GM03348 (cell line): Measurements from ENCODE around the gene KCNIP2.
"Not testable (repeated sequence)": the region's sequence is repeated elsewhere in the genome, so short reads cannot be mapped to it uniquely, and the experiment has no call there.

Experiments used
- DNase-seq: peaks from one replicate; pipeline ENCODE4 v3.0.0; 2012; ENCODE audit warnings: low spot score

KCNIP2 gene

GRCh38 chr10:101828766-101829551 is 14.6 kb downstream of the KCNIP2 start:
- no peak for DNase-seq

- DNase-seq: no peak
Measured at GRCh38 chr10:101827919-101828600, 15.5 kb downstream of the KCNIP2 start.

- no peak for DNase-seq
Measured at GRCh38 chr10:101826852-101827434, 16.7 kb downstream of the KCNIP2 start.

- no peak for DNase-seq
Measured at GRCh38 chr10:101824736-101825135, 18.9 kb downstream of the KCNIP2 start.

- no peak for DNase-seq
Measured at GRCh38 chr10:101818872-101819633, 24.5 kb downstream of the KCNIP2 start.

GRCh38 chr10:101818119-101818871 is 25.3 kb downstream of the KCNIP2 start, which contains the start of gene OGA:
TSS of gene OGA (minus strand) at chr10:101818444. CDS start at chr10:101818022, 422 bp downstream.
- peak; percentile 98 for DNase-seq

- DNase-seq: peak; percentile 88
Measured at GRCh38 chr10:101817337-101818118, 26.1 kb downstream of the KCNIP2 start.

- DNase-seq: no peak
Measured at GRCh38 chr10:101816913-101817336, 26.7 kb downstream of the KCNIP2 start.

GRCh38 chr10:101816376-101816775 is 27.2 kb downstream of the KCNIP2 start:
- no peak for DNase-seq

GRCh38 chr10:101814466-101815071 is 29.0 kb downstream of the KCNIP2 start:
- no peak for DNase-seq

GRCh38 chr10:101812606-101813005 is 31.0 kb downstream of the KCNIP2 start:
- no peak for DNase-seq

- DNase-seq: no peak
Measured at GRCh38 chr10:101807158-101807557, 36.4 kb downstream of the KCNIP2 start.

GRCh38 chr10:101803511-101803910 is 40.1 kb downstream of the KCNIP2 start:
- no peak for DNase-seq

- DNase-seq: no peak
Measured at GRCh38 chr10:101797403-101798059, 46.1 kb downstream of the KCNIP2 start.

- DNase-seq: no peak
Measured at GRCh38 chr10:101793526-101793925, 50.1 kb downstream of the KCNIP2 start.

GRCh38 chr10:101789686-101790085 is 53.9 kb downstream of the KCNIP2 start:
- DNase-seq: no peak

GRCh38 chr10:101789231-101789630 is 54.4 kb downstream of the KCNIP2 start:
- not testable (repeated sequence) for DNase-seq

- no peak for DNase-seq
Measured at GRCh38 chr10:101785801-101786200, 57.8 kb downstream of the KCNIP2 start.

- no peak for DNase-seq
Measured at GRCh38 chr10:101784558-101784957, 59.0 kb downstream of the KCNIP2 start.

- DNase-seq: no peak
Measured at GRCh38 chr10:101783736-101784118, 59.9 kb downstream of the KCNIP2 start.
